Gastrocnemius medialis (tissue), 4 donors: ENCODE measurements around the gene GHRL. TPM values are rescaled to one million over a fixed set of nuclear protein-coding genes. Genes with fewer than 3 reads are reported as not detected.

Source experiments
- ATAC-seq, 2 donors: fragments of 150-250 bp; one replicate each; pipeline ENCODE4 v1.9.1; 2016
- DNase-seq, 2 donors: peaks; one replicate each; pipeline ENCODE4 v3.0.0-alpha.2; 2019
- H3K27ac ChIP-seq, 4 donors: fragments of 200-600 bp; sonication (generic); 1 replicate in 1 of 4; 2 replicates in 3 of 4; pipeline ENCODE4 v1.5.1; 2016 to 2018; ENCODE audit warnings: mild to moderate bottlenecking in 2 of 4, moderate library complexity in 1 of 4
- H3K27me3 ChIP-seq, 3 donors: fragments of 200-600 bp; sonication (generic) in 2 of 3; 1 replicate in 1 of 3; 2 replicates in 2 of 3; pipeline versions ENCODE4 v1.5.1 to v1.6.0; 2016 to 2019; ENCODE audit warnings: mild to moderate bottlenecking in 1 of 3, moderate library complexity in 1 of 3
- H3K36me3 ChIP-seq, 2 donors: fragments of 200-600 bp; sonication (generic) in 1 of 2; one replicate each; pipeline ENCODE4 v1.5.1; 2017 to 2018
- H3K4me1 ChIP-seq, 2 donors: fragments of 200-600 bp; sonication (generic) in 1 of 2; one replicate each; pipeline ENCODE4 v1.5.1; 2016 to 2017; ENCODE audit warnings: mild to moderate bottlenecking in 2 of 2
- H3K4me3 ChIP-seq, 4 donors: fragments of 200-600 bp; sonication (generic) in 3 of 4; 1 replicate in 1 of 4; 2 replicates in 3 of 4; pipeline ENCODE4 v1.5.1; 2016 to 2019; ENCODE audit warnings: mild to moderate bottlenecking in 2 of 4
- H3K9me3 ChIP-seq, 3 donors: fragments of 200-600 bp; sonication (generic) in 2 of 3; 1 replicate in 1 of 3; 2 replicates in 2 of 3; pipeline ENCODE4 v1.5.1; 2016 to 2019
- POLR2A ChIP-seq, 2 donors: fragments of 450-650 bp; IDR thresholded peaks; one replicate each; pipeline ENCODE4 v1.6.1; 2017; ENCODE audit warnings: antibody characterized with exemption in 2 of 2, mild to moderate bottlenecking in 2 of 2, moderate library complexity in 2 of 2
- in situ Hi-C, 4 donors: fragments of 200-750 bp; cut with MboI; loops; one replicate each; pipeline versions ENCODE4 v1.15.0 to v1.8.0; 2017; ENCODE audit warnings: low sequenced_read_pairs in 4 of 4
- intact Hi-C: fragments of 100-400 bp; cut with DNase I; formaldehyde crosslinking; loops from one replicate; pipeline ENCODE4 v1.15.1; 2023; ENCODE audit warnings: low total_unique reads
- total RNA-seq, 4 donors: library from RNA; depleted of rRNA; stranded (reverse); fragments of >200 nt; gene quantifications; one replicate each; pipeline versions ENCODE4 v1.1.0 to v1.2.3, GENCODE V29; 2016
- TF ChIP-seq, protein P1 (sequence below), 5 experiments: fragments of 450-650 bp in 3 of 5; fragments of 200-600 bp in 2 of 5; sonication (generic) in 2 of 5; IDR thresholded peaks in 4 of 5; conservative IDR thresholded peaks in 1 of 5; 1 replicate in 4 of 5; 2 replicates in 1 of 5; pipeline ENCODE4 v1.5.1; 2016 to 2019; ENCODE audit warnings: antibody characterized with exemption in 5 of 5, mild to moderate bottlenecking in 3 of 5, moderate library complexity in 3 of 5

Gene GHRL
- total RNA-seq, 4 donors from 2014 or later: not detected

DNA sequence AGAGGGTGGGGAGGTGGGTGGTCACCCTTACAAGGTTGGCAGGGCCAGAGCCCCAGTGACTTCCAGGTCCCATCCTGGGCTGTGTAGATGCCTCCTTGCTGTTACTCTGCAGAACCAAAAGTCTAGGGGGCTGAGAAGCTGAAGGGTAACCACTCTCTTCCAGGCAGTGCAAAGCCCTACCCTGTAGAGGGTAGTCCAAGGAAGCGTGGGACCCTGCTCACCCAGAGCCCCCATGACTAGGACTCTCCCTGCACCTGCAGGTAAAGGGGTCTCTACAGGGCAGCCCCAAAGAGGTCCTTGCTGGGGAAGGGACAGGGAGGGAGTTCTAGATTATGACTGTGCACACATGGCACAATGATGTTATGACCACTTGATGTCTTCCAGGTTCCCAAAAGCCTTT is 14.2 kb downstream of the GHRL start:
- intact Hi-C loops (no loop called here), in situ Hi-C loops (no loop called here)
- Histone ChIP-seq H3K4me3 (no peak overlapping the region), H3K27me3 (no peaks in the 10 kb centered on the region), H3K27ac (no peak overlapping the region), H3K9me3 (no peaks in the 10 kb centered on the region), H3K4me1 (peaks cover 15 to 19% of the 10 kb centered on the region in 2 donors), H3K36me3 (peaks cover 0 to 67% of the 10 kb centered on the region in 2 donors)
- ATAC-seq (no peak), DNase-seq (no peak)
- no peak for TF ChIP-seq POLR2A (IDR thresholded peaks at IDR 0.05)
- TF ChIP-seq, protein P1, sequence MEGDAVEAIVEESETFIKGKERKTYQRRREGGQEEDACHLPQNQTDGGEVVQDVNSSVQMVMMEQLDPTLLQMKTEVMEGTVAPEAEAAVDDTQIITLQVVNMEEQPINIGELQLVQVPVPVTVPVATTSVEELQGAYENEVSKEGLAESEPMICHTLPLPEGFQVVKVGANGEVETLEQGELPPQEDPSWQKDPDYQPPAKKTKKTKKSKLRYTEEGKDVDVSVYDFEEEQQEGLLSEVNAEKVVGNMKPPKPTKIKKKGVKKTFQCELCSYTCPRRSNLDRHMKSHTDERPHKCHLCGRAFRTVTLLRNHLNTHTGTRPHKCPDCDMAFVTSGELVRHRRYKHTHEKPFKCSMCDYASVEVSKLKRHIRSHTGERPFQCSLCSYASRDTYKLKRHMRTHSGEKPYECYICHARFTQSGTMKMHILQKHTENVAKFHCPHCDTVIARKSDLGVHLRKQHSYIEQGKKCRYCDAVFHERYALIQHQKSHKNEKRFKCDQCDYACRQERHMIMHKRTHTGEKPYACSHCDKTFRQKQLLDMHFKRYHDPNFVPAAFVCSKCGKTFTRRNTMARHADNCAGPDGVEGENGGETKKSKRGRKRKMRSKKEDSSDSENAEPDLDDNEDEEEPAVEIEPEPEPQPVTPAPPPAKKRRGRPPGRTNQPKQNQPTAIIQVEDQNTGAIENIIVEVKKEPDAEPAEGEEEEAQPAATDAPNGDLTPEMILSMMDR (IDR thresholded peaks at IDR 0.05 in 4 of 5, conservative IDR thresholded peaks at IDR 0.05 in 1 of 5): no peak

DNA sequence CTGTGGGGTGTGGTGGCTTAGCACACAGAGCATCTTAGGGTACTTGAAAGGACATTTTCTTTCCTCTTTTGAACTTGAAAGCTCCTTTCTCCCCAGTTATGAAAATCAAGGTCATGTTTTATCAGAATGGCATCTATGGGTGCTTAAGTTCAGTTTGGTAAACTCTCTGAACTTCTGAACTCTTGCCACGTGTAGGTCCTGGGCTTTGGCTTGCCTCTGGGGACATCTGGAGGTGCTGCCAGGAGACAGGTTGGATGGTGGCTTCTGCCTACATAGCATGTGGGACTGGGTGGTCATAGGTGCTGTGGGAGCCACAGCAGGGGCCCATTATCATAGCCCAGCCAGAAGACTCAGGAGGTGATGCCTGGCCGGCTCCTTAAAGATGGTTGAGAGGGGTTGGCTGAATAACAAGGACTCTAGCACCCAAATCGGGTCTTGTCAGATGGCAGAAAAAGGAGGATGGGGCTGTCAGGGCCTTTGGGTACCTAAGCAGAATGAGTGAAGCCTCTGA is 15.6 kb downstream of the GHRL start:
- DNase-seq: no peak
- TF ChIP-seq, protein P1 (IDR thresholded peaks at IDR 0.05 in 4 of 5, conservative IDR thresholded peaks at IDR 0.05 in 1 of 5): no peak
- TF ChIP-seq POLR2A (IDR thresholded peaks at IDR 0.05): no peak
- in situ Hi-C loops (no loop called here), intact Hi-C loops (no loop called here)
- H3K4me1 ChIP-seq: peaks cover 22 to 27% of the 10 kb centered on the region in 2 donors
- no peaks in the 10 kb centered on the region for H3K9me3 ChIP-seq
- H3K4me3 ChIP-seq: no peak overlapping the region
- no peaks in the 10 kb centered on the region for H3K27me3 ChIP-seq
- H3K27ac ChIP-seq: no peak overlapping the region
- peaks cover 0 to 58% of the 10 kb centered on the region in 2 donors for H3K36me3 ChIP-seq
- no peak for ATAC-seq

DNA sequence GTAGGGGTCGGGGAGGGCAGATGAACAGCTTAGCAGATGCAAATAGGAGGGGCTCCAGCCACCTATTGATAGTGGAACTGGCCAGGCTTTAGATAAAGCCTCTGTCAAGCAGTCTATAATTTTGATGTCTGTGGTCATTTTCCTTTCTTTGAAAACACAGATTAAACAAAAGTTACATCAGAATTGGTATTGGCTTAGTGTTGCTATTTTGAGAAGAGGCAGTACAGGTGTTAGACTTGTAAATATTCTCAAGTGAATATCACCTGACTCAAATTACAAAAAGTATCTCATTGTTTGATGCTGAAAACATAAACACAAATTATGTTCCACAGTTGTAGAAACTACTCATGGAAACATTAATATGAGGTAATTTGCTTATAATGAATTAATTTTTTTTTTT is 18.1 kb downstream of the GHRL start:
- Histone ChIP-seq H3K27ac (peak overlapping the region; percentile 12 to 71 (median 64)), H3K4me1 (peaks cover 22 to 27% of the 10 kb centered on the region in 2 donors), H3K9me3 (no peaks in the 10 kb centered on the region), H3K4me3 (no peak overlapping the region), H3K27me3 (no peaks in the 10 kb centered on the region), H3K36me3 (peaks cover 0 to 58% of the 10 kb centered on the region in 2 donors)
- no peak for DNase-seq
- no peak for TF ChIP-seq POLR2A (IDR thresholded peaks at IDR 0.05)
- TF ChIP-seq, protein P1 (IDR thresholded peaks at IDR 0.05 in 4 of 5, conservative IDR thresholded peaks at IDR 0.05 in 1 of 5): no peak
- intact Hi-C loops: no loop called here
- peak in 1 of 2 donors; percentile 58 for ATAC-seq
- in situ Hi-C loops: no loop called here

DNA sequence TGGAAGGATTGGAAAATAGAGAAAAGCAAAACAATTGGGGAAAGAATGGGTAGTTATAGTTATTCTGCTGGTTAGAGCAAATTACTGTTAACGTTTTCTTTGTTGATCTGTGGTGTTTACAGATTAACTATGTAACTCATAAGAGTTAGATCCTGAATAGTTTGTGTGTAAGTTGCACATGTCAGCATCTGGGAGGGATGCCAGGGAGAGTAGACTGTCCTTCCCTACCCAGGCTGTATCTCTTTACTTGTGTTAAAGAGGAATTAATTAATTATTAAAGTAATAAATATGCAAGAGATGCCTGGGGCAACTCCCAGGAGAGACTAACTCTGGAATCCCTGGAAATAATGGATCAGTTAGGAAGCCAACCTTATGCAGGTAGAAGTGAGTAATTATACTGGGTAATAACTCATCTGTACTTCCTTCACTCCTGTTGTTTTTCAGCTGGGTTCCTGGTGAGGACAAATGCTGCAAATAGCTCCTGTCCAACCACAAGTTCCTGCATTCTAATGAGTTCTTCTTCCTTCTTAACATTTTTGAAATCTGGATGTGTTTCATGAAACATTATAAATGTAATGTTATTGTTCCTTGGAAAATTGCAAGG is 18.9 kb downstream of the GHRL start:
- TF ChIP-seq POLR2A (IDR thresholded peaks at IDR 0.05): no peak
- TF ChIP-seq, protein P1 (IDR thresholded peaks at IDR 0.05 in 4 of 5, conservative IDR thresholded peaks at IDR 0.05 in 1 of 5): no peak
- no peaks in the 10 kb centered on the region for H3K9me3 ChIP-seq
- no peaks in the 10 kb centered on the region for H3K27me3 ChIP-seq
- peak in 1 of 2 donors; percentile 29 for DNase-seq
- ATAC-seq: peak in 1 of 2 donors; percentile 51
- in situ Hi-C loops: no loop called here
- H3K4me3 ChIP-seq: no peak overlapping the region
- peaks cover 27 to 32% of the 10 kb centered on the region in 2 donors for H3K4me1 ChIP-seq
- H3K27ac ChIP-seq: peak overlapping the region; percentile 12 to 71 (median 64)
- intact Hi-C loops: no loop called here
- peaks cover 0 to 50% of the 10 kb centered on the region in 2 donors for H3K36me3 ChIP-seq
